ENCODE measurements around the gene TBX1. TPM values are rescaled to one million over a fixed set of nuclear protein-coding genes. Genes with fewer than 3 reads are reported as not detected.

Gene TBX1
- total and polyA plus RNA-seq, 7 donors, result 18.2 to 112 (median 80.8) TPM

DNA sequence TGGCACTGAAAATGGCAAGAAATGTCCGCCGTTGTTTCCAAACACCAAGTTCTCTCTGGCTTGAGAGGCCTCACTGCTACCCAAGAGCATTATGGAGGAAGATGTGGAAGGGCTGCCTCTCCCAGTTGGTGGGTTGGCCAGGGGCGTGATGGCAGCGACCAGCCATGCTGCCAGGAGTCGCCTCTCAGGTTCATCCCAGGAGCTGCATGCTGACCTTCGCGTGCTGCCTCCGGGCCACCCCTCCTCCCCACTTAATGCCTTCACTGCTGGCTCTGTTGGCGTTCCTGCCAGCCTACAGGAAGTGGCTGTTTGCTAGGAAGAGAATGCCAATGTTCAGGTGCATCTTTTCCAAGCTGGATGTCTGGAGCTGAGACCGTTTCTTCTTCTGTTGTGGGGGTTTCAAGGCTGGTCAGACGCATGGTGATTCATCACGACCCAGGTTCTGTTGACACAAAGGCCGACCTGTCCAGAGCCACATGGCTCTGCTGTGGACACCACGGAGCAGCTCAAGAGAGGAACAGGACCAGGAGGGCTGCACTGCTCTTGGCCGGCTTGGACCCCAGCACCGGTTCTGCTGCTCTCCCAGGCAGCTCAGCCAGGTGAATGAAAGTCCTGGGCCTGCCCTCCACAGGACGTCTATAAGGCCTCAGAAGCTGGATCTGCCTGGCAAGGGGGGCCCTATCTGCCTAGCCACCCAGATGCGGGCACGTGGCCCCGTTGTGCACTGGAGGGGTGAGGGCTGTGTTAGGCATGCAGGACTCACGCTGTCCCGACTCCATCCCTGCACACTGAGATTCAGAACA is 25.1 kb downstream of the TBX1 start:
- 88 to 92% (median 91%) methylated on average over 22 of the region's 22 CpGs for WGBS, 3 donors
- TF ChIP-seq, protein P1, sequence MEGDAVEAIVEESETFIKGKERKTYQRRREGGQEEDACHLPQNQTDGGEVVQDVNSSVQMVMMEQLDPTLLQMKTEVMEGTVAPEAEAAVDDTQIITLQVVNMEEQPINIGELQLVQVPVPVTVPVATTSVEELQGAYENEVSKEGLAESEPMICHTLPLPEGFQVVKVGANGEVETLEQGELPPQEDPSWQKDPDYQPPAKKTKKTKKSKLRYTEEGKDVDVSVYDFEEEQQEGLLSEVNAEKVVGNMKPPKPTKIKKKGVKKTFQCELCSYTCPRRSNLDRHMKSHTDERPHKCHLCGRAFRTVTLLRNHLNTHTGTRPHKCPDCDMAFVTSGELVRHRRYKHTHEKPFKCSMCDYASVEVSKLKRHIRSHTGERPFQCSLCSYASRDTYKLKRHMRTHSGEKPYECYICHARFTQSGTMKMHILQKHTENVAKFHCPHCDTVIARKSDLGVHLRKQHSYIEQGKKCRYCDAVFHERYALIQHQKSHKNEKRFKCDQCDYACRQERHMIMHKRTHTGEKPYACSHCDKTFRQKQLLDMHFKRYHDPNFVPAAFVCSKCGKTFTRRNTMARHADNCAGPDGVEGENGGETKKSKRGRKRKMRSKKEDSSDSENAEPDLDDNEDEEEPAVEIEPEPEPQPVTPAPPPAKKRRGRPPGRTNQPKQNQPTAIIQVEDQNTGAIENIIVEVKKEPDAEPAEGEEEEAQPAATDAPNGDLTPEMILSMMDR (IDR thresholded peaks at IDR 0.05), result no peak
- ATAC-seq (no peak), DNase-seq (peak in 1 of 2 donors; percentile 19)
- H3K27me3 ChIP-seq (ENCODE audit: insufficient read depth in 3 of 3, low read length in 2 of 3), result no peaks in the 10 kb centered on the region
- no peaks in the 10 kb centered on the region for H3K4me1 ChIP-seq
- H3K9me3 ChIP-seq, result no peaks in the 10 kb centered on the region
- H3K36me3 ChIP-seq (ENCODE audit: insufficient read depth in 1 of 2, low read depth in 1 of 2), result no peaks in the 10 kb centered on the region
- H3K27ac ChIP-seq, result no peak overlapping the region
- no peak overlapping the region for H3K4me3 ChIP-seq
- intact Hi-C loops (cut with DNase I), result no loop called here

DNA sequence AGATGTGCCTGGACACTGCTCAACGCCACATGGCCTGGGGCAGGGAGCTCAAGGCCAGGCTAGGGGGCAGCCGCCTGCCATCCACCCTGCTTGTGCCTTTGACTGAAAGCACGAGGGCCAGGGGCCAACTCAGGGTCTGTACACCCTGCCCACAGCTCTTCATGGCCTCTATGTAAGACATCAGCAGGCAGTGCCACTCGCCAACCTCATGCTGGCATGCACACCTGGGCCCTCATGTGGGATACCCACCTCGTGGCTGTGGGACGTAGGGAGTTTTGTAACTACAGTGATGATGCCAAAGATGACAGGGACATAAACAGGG is 25.6 kb downstream of the TBX1 start:
- ATAC-seq (no peak), DNase-seq (peak in 1 of 2 donors; percentile 35)
- Histone ChIP-seq H3K4me3 (no peak overlapping the region), H3K9me3 (no peaks in the 10 kb centered on the region), H3K4me1 (no peaks in the 10 kb centered on the region), H3K27me3 (ENCODE audit: insufficient read depth in 3 of 3, low read length in 2 of 3) (no peaks in the 10 kb centered on the region), H3K36me3 (ENCODE audit: insufficient read depth in 1 of 2, low read depth in 1 of 2) (no peaks in the 10 kb centered on the region), H3K27ac (no peak overlapping the region)
- TF ChIP-seq, protein P1 (IDR thresholded peaks at IDR 0.05), result no peak
- intact Hi-C loops (cut with DNase I), result no loop called here
- WGBS, 3 donors, result 87 to 91% (median 90%) methylated on average over 6 of the region's 6 CpGs

DNA sequence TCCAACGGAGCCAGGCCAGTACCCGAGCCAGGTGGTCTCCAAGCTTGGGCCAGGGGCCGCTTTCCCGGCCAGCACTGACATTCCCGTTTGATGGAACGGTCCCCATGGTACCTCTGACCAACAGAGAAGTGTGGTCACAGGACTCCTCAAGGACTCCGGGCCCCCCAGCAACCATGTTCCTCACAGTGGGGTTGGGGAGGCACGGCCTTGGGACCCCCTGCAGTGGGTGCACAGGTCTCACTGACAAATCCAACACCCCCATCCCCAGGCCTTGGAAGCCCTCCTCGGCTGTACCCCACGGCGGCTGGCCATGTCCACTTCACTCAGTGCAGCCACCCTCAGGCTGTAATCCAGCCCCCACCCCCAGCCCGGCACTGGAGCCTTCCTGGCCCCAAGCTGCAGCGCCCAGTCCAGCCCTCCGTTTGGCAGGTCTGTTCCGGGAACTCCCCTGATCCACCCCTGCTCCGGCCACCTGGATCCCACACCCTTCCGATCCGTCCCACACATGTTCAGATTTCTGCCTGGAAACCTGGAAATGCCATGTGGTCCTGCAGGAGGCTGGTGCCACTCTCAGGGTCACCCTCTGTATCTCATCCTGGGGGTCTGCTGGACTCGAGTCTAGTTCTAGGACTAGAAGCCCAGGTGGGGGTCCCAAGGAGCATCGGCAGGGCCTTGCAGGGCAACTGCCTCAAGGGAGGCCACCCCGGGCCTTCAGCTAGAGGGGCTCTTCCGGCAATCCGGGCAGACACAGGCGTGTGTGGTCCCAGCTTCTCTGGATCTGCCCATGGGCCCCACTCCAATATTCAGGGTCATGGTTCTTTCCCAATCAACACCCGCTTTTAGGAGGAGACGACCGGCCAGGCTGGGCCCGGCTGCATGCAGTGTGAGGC is 26.6 kb downstream of the TBX1 start:
- Histone ChIP-seq H3K9me3 (no peaks in the 10 kb centered on the region), H3K4me1 (no peaks in the 10 kb centered on the region), H3K27ac (no peak overlapping the region), H3K4me3 (no peak overlapping the region), H3K36me3 (ENCODE audit: insufficient read depth in 1 of 2, low read depth in 1 of 2) (no peaks in the 10 kb centered on the region), H3K27me3 (ENCODE audit: insufficient read depth in 3 of 3, low read length in 2 of 3) (no peaks in the 10 kb centered on the region)
- intact Hi-C loops (cut with DNase I), result no loop called here
- ATAC-seq, result peak in 2 of 4 donors; percentile 15 to 18
- TF ChIP-seq, protein P1 (IDR thresholded peaks at IDR 0.05), result no peak
- DNase-seq, result peak in 1 of 2 donors; percentile 36
- WGBS, 3 donors, result 87 to 92% (median 92%) methylated on average over 27 to 28 of the region's 28 CpGs

DNA sequence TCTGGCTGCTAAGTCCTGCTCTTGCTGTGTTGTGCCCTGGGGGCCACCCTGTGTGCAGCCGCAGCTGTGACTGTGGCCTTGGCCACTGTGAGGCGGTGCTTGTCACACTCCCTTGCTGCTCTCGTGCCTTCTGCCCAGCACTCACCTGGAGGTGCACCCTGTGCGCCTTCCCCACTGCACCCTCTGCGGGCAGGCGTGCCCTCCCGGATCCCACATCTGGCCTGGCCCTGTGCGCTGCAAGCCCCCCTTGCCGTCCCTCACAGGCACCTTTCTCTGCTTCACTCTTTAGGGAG is 27.2 kb downstream of the TBX1 start:
- TF ChIP-seq, protein P1 (IDR thresholded peaks at IDR 0.05), result no peak
- WGBS, 3 donors, result 90 to 93% (median 90%) methylated on average over 9 of the region's 9 CpGs
- Histone ChIP-seq H3K4me1 (no peaks in the 10 kb centered on the region), H3K27me3 (ENCODE audit: insufficient read depth in 3 of 3, low read length in 2 of 3) (no peaks in the 10 kb centered on the region), H3K36me3 (ENCODE audit: insufficient read depth in 1 of 2, low read depth in 1 of 2) (no peaks in the 10 kb centered on the region), H3K27ac (no peak overlapping the region), H3K4me3 (no peak overlapping the region), H3K9me3 (no peaks in the 10 kb centered on the region)
- intact Hi-C loops (cut with DNase I), result no loop called here
- ATAC-seq (peak in 2 of 4 donors; percentile 16 to 27), DNase-seq (peak in 1 of 2 donors; percentile 26)
